Chondrocyte (in vitro differentiated cells): ENCODE results near the gene SCYGR3. TPM values are rescaled to one million over a fixed set of nuclear protein-coding genes. Genes with fewer than 3 reads are reported as not detected.
"Not testable (repeated sequence)": the region's sequence is repeated elsewhere in the genome, so short reads cannot be mapped to it uniquely, and the experiment has no call there.

Experiments
- DNase-seq: peaks from one replicate; pipeline ENCODE4 v3.0.0; 2021; ENCODE audit warnings: mixed read lengths, low spot score
- H3K27ac Mint-ChIP-seq: one replicate; pipeline ENCODE4 v1.8.0; 2021; ENCODE audit warnings: mild to moderate bottlenecking, moderate library complexity, mixed read lengths; ENCODE audit not compliant: unreplicated experiment
- H3K27me3 Mint-ChIP-seq: 2 replicates; pipeline ENCODE4 v1.8.0; 2021; ENCODE audit warnings: low read depth, mixed read lengths
- H3K36me3 Mint-ChIP-seq: 2 replicates; pipeline ENCODE4 v1.8.0; 2021; ENCODE audit warnings: low read depth, mixed read lengths
- H3K4me1 Mint-ChIP-seq: 2 replicates; pipeline ENCODE4 v1.8.0; 2021; ENCODE audit warnings: low read depth, mild to moderate bottlenecking, mixed read lengths
- H3K4me3 Mint-ChIP-seq: one replicate; pipeline ENCODE4 v1.8.0; 2021; ENCODE audit warnings: mild to moderate bottlenecking, moderate library complexity, mixed read lengths; ENCODE audit not compliant: unreplicated experiment
- H3K9me3 Mint-ChIP-seq: 2 replicates; pipeline ENCODE4 v1.8.0; 2021; ENCODE audit warnings: low read depth, mixed read lengths
- total RNA-seq: library from RNA; stranded (reverse); gene quantifications from 3 replicates; pipeline ENCODE4 v1.2.1, GENCODE V29; 2021
- TF ChIP-seq, protein P1 (sequence below): fragments of 200-600 bp; sonication (generic); IDR thresholded peaks from 2 replicates; pipeline ENCODE4 v1.5.0; 2021; ENCODE audit warnings: antibody characterized with exemption, mild to moderate bottlenecking, moderate library complexity

The SCYGR3 gene
- total RNA-seq, 1 donor from 2014 or later: not detected

DNA sequence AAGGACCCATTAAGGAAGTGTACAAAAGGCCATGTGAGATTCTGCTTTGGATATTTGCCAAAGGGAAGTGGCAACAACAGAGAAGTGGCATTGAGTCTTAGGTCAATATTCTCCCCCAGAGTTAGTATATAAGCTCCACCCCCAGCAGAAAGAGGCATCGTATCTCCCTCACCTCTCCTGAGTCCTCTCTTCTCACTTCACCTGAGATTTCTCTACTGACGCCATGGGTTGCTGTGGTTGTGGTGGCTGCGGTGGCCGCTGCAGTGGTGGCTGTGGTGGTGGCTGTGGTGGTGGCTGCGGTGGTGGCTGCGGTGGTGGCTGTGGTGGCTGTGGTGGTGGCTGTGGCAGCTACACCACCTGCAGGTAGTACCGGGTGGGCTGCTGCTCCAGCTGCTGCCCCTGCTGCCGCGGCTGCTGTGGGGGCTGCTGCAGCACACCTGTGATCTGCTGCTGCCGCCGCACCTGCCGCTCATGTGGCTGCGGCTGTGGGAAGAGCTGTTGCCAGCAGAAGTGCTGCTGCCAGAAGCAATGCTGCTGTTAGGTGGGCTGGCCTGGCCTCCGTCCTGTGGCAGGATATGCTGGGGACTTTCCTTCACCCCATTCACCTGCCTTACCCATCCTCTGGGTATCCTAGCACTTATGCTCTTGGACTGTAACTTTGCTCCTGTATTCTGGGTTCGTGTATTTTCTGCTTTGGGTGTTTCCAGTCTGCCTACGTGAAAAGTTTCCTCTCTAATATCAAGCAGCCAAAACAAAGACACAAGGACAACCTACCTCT, 5.9 kb downstream of the SCYGR3 start:
- TF ChIP-seq, protein P1, sequence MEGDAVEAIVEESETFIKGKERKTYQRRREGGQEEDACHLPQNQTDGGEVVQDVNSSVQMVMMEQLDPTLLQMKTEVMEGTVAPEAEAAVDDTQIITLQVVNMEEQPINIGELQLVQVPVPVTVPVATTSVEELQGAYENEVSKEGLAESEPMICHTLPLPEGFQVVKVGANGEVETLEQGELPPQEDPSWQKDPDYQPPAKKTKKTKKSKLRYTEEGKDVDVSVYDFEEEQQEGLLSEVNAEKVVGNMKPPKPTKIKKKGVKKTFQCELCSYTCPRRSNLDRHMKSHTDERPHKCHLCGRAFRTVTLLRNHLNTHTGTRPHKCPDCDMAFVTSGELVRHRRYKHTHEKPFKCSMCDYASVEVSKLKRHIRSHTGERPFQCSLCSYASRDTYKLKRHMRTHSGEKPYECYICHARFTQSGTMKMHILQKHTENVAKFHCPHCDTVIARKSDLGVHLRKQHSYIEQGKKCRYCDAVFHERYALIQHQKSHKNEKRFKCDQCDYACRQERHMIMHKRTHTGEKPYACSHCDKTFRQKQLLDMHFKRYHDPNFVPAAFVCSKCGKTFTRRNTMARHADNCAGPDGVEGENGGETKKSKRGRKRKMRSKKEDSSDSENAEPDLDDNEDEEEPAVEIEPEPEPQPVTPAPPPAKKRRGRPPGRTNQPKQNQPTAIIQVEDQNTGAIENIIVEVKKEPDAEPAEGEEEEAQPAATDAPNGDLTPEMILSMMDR: no peak
- Mint-ChIP-seq H3K36me3 (no peaks in the 10 kb centered on the region), H3K4me1 (no peaks in the 10 kb centered on the region), H3K9me3 (no peaks in the 10 kb centered on the region), H3K27ac (no peak overlapping the region), H3K4me3 (no peak overlapping the region), H3K27me3 (no peaks in the 10 kb centered on the region)
- no peak for DNase-seq

DNA sequence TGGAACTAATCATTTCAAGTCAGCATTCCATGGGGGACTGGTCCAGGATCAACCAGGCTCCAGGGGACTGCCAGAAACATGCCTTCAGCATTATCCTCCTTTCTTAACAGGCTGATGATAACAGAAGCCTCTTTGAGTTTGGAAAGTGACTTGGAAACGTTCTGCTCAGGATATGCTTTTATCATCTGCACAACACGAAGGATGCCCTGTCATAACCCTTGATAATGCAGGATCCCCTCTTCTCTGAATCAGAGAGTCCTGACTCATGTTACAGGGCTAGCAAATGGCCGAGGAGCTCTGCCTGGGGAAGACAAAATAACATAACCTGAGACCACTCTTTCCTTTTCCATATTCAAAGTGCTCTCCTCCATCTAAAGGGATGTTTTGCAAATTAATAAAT, 6.7 kb downstream of the SCYGR3 start:
- H3K27me3 Mint-ChIP-seq: no peaks in the 10 kb centered on the region
- DNase-seq: no peak

DNA sequence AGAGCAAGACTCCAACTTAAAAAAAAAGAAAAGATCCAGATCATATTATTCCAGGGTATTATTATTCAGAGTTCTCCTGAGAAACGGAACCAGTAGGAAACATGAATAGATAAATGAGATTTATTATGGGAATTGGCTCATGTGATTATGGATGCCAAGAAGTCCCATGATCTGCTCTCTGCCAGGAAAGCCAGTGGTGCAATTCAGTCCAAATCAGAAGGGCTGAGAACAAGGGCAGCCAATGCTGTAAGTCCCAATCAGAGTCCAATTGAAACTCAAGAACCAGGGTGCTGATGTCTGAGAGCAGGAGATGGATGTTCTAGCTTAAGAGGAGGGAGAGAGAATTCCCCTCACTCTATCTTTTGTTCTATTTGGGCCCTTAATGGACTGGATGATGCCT, 8.2 kb downstream of the SCYGR3 start:
- Mint-ChIP-seq H3K27ac (no peak overlapping the region), H3K4me3 (no peak overlapping the region), H3K9me3 (no peaks in the 10 kb centered on the region), H3K4me1 (no peaks in the 10 kb centered on the region), H3K27me3 (peaks cover 2% of the 10 kb centered on the region), H3K36me3 (no peaks in the 10 kb centered on the region)
- no peak for DNase-seq
- TF ChIP-seq, protein P1: no peak

More for the DNA sequence above, 6.7 kb downstream of the SCYGR3 start:
- Mint-ChIP-seq H3K4me3 (no peak overlapping the region), H3K9me3 (no peaks in the 10 kb centered on the region), H3K36me3 (no peaks in the 10 kb centered on the region), H3K27ac (no peak overlapping the region), H3K4me1 (no peaks in the 10 kb centered on the region)
- TF ChIP-seq, protein P1: no peak

DNA sequence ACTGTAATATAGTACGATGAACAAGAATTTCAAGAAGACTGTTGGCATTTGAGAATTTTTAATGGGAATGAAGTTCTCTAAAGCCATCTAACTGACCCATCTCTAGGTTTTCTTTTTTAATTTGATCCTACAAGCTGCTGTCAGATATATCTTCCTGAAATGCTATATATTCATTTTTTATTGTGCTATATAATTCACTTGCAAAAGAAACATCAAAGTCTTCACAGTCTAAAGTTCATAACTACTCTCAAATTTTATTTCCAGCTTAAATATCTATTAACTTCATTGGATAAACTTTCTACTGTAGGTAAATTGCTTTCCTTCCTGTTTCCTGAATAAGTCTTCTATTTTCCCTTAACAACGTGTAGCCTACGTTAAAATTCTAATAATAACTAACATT, 12.3 kb downstream of the SCYGR3 start:
- Mint-ChIP-seq H3K27ac (no peak overlapping the region), H3K36me3 (no peaks in the 10 kb centered on the region), H3K4me3 (no peak overlapping the region), H3K27me3 (peaks cover 2% of the 10 kb centered on the region), H3K9me3 (no peaks in the 10 kb centered on the region), H3K4me1 (peaks cover 7% of the 10 kb centered on the region)
- TF ChIP-seq, protein P1: no peak
- DNase-seq: no peak

DNA sequence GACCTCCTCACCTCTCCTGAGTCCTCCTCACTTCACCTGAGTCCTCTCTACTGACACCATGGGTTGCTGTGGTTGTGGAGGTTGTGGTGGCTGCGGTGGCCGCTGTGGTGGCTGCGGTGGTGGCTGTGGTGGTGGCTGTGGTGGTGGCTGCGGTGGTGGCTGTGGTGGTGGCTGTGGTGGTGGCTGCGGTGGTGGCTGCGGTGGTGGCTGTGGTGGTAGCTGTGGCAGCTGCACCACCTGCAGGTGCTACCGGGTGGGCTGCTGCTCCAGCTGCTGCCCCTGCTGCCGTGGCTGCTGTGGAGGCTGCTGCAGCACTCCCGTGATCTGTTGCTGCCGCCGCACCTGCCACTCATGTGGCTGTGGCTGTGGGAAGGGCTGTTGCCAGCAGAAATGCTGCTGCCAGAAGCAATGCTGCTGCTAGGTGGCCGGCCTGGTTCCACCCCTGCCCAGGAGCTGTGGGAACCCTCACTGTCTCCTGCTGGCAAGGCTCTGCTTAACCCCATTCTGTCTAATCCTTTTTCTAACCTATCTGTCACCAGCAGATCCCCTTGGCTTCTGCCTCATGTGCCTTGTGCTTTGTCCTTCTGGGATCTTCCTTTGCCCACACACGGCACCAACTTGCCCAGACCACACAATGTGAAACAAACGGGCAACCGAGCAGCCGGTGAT, 15.7 kb downstream of the SCYGR3 start, which contains the start of gene SCYGR2:
Gene SCYGR2, plus strand, starts transcription at position 59 of the 669 bp plus-strand sequence. Its CDS starts 0 bp downstream, at position 59.
- H3K9me3 Mint-ChIP-seq, DNase-seq, H3K4me1 Mint-ChIP-seq, H3K36me3 Mint-ChIP-seq, H3K27ac Mint-ChIP-seq, H3K4me3 Mint-ChIP-seq: not testable (repeated sequence)
- peaks cover 17% of the 10 kb centered on the region for H3K27me3 Mint-ChIP-seq
